HG03280 (cell line): ENCODE measurements around the gene DDX47.
"Not testable (repeated sequence)": the region's sequence is repeated elsewhere in the genome, so short reads cannot be mapped to it uniquely, and the experiment has no call there.

Source experiments
- ATAC-seq: cut with Tn5 transposase; IDR thresholded peaks from one replicate; pipeline ENCODE4 v1.9.1; 2021; ENCODE audit warnings: mild to moderate bottlenecking, moderate library complexity; ENCODE audit not compliant: unreplicated experiment

DDX47 gene

GRCh38 chr12:12870465-12870864, 57.3 kb downstream of the DDX47 start:
- ATAC-seq: no peak

GRCh38 chr12:12871587-12872138, 58.5 kb downstream of the DDX47 start:
- ATAC-seq: no peak

GRCh38 chr12:12872139-12872933, 59.2 kb downstream of the DDX47 start:
- no peak for ATAC-seq

- ATAC-seq: no peak
Observed at GRCh38 chr12:12872934-12873275, 59.8 kb downstream of the DDX47 start.

GRCh38 chr12:12874029-12874428, 60.9 kb downstream of the DDX47 start:
- ATAC-seq: no peak

- ATAC-seq: not testable (repeated sequence)
Observed at GRCh38 chr12:12875301-12875700, 62.2 kb downstream of the DDX47 start.

- ATAC-seq: no peak
Observed at GRCh38 chr12:12877153-12877768, 64.1 kb downstream of the DDX47 start.

- no peak for ATAC-seq
Observed at GRCh38 chr12:12877781-12878455, 64.8 kb downstream of the DDX47 start.
